GM12878 (cell line): ENCODE data around the gene RAC2. TPM values are rescaled to one million over a fixed set of nuclear protein-coding genes. Genes with fewer than 3 reads are reported as not detected.

Experiments used
- ATAC-seq: fragments of 200-7000 bp; cut with Tn5 transposase; 3 replicates; pipeline ENCODE4 v1.9.1; 2020; ENCODE audit warnings: mild to moderate bottlenecking, moderate library complexity
- BruUV-seq: library from RNA; stranded (reverse); fragments of 400-500 nt; replicated peaks from 2 replicates; lab custom pipeline; 2021; lab: Mats Ljungman, UMichigan
- CTCF ChIA-PET: fragments of 300-600 bp; sonication (Branson Sonifier 250); formaldehyde crosslinking; extraction: SDS; loops from one replicate; lab custom pipeline; 2021; ENCODE audit warnings: inconsistent platforms; lab: Yijun Ruan, JAX
- POLR2A ChIA-PET: fragments of 350-600 bp; formaldehyde crosslinking; extraction: SDS; loops from one replicate; lab custom pipeline; 2021; ENCODE audit warnings: inconsistent platforms; lab: Charles Lee
- RAD21 ChIA-PET: fragments of 300-600 bp; sonication (Branson Sonifier 250); formaldehyde crosslinking; loops from one replicate; lab custom pipeline; 2023; ENCODE audit warnings: antibody characterized with exemption; ENCODE audit not compliant: unreplicated experiment; lab: Charles Lee
- SMC1A ChIA-PET: fragments of 300-600 bp; sonication (Branson Sonifier 250); formaldehyde crosslinking; loops from one replicate; lab custom pipeline; 2023; ENCODE audit not compliant: unreplicated experiment, uncharacterized antibody; lab: Charles Lee
- DNase-seq: peaks from one replicate; pipeline ENCODE4 v3.0.0-alpha.2; 2011; ENCODE audit warnings: low read depth, low spot score
- FAIRE-seq: peaks from 3 replicates; lab custom pipeline; 2011; peaks lifted over from hg19 to GRCh38; lab: Jason Lieb, UNC
- H2AFZ ChIP-seq: 2 replicates; pipeline ENCODE4 v1.6.0; 2011; ENCODE audit warnings: low read depth, low read length, control low read depth; ENCODE audit not compliant: control insufficient read depth
- H3K27ac ChIP-seq: 2 replicates; pipeline ENCODE4 v1.5.1; 2011; ENCODE audit warnings: control low read depth; ENCODE audit not compliant: control insufficient read depth, insufficient read depth
- H3K27me3 ChIP-seq, 2 experiments: replicated peaks in 1 of 2; 2 replicates each; pipeline versions ENCODE4 v1.6.0 to v1.6.1; 2011; ENCODE audit warnings: low read length in 1 of 2; ENCODE audit not compliant: control insufficient read depth in 2 of 2, insufficient read depth in 2 of 2
- H3K36me3 ChIP-seq, 2 experiments: 2 replicates each; pipeline ENCODE4 v1.5.1; 2011; ENCODE audit warnings: low read length in 1 of 2; ENCODE audit not compliant: control insufficient read depth in 2 of 2, insufficient read depth in 2 of 2
- H3K4me1 ChIP-seq: 2 replicates; pipeline ENCODE4 v1.6.1; 2011; ENCODE audit warnings: mild to moderate bottlenecking, low read length, moderate library complexity, mixed read lengths; ENCODE audit not compliant: control insufficient read depth, insufficient read depth
- H3K4me2 ChIP-seq: 2 replicates; pipeline ENCODE4 v1.6.0; 2011; ENCODE audit warnings: control low read depth; ENCODE audit not compliant: control insufficient read depth, insufficient read depth
- H3K4me3 ChIP-seq: fragments of 200-600 bp; sonication (generic); 2 replicates; pipeline ENCODE4 v1.5.1; 2016
- H3K79me2 ChIP-seq: 2 replicates; pipeline ENCODE4 v1.6.0; 2011; ENCODE audit warnings: low read length; ENCODE audit not compliant: control insufficient read depth, insufficient read depth
- H3K9ac ChIP-seq: 2 replicates; pipeline ENCODE4 v1.8.0; 2011; ENCODE audit warnings: low read length, control low read depth, mixed read lengths; ENCODE audit not compliant: control insufficient read depth, insufficient read depth
- H3K9me3 ChIP-seq: replicated peaks from 3 replicates; pipeline ENCODE4 v1.5.1; 2011; ENCODE audit warnings: mild to moderate bottlenecking, low read length; ENCODE audit not compliant: control insufficient read depth, insufficient read depth
- H4K20me1 ChIP-seq: 2 replicates; pipeline ENCODE4 v1.6.0; 2011; ENCODE audit not compliant: control insufficient read depth, insufficient read depth
- BHLHE40 ChIP-seq, 2 experiments: fragments of 450-650 bp in 1 of 2; IDR thresholded peaks; 2 replicates each; pipeline ENCODE4 v1.6.1; 2011 to 2017; ENCODE audit warnings: low read depth in 2 of 2, borderline replicate concordance in 1 of 2, improper control_type of control experiment in 1 of 2, low read length in 1 of 2, mild to moderate bottlenecking in 1 of 2
- E4F1 ChIP-seq: fragments of 450-650 bp; IDR thresholded peaks from 2 replicates; pipeline ENCODE4 v1.6.1; 2018; ENCODE audit warnings: borderline replicate concordance, mild to moderate bottlenecking; ENCODE audit not compliant: partially characterized antibody
- FOXM1 ChIP-seq: IDR thresholded peaks from 2 replicates; pipeline ENCODE4 v1.6.1; 2012; ENCODE audit warnings: low read depth, mild to moderate bottlenecking, inconsistent platforms, low read length, moderate library complexity
- MTA3 ChIP-seq: IDR thresholded peaks from 2 replicates; pipeline ENCODE4 v1.6.1; 2012; ENCODE audit warnings: low read length, inconsistent platforms, borderline replicate concordance
- PML ChIP-seq: IDR thresholded peaks from 2 replicates; pipeline ENCODE4 v1.6.1; 2012; ENCODE audit warnings: low read length, inconsistent platforms
- POLR2A ChIP-seq: IDR thresholded peaks from 2 replicates; pipeline ENCODE4 v1.6.1; 2011; ENCODE audit warnings: low read depth, mild to moderate bottlenecking, low read length
- RFX5 ChIP-seq: IDR thresholded peaks from 2 replicates; pipeline ENCODE4 v1.6.1; 2011; ENCODE audit warnings: low read depth, low read length, improper control_type of control experiment
- SMAD5 ChIP-seq: IDR thresholded peaks from 2 replicates; pipeline ENCODE4 v1.6.1; 2016; ENCODE audit warnings: antibody characterized with exemption, low read depth
- SMARCA5 ChIP-seq: fragments of 450-650 bp; IDR thresholded peaks from 2 replicates; pipeline ENCODE4 v1.6.1; 2017; ENCODE audit warnings: mild to moderate bottlenecking
- SPI1 ChIP-seq: IDR thresholded peaks from 2 replicates; pipeline ENCODE4 v1.6.1; 2011; ENCODE audit warnings: low read depth, mild to moderate bottlenecking, low read length, moderate library complexity, borderline replicate concordance; ENCODE audit not compliant: insufficient read depth
- ZNF217 ChIP-seq: fragments of 450-650 bp; IDR thresholded peaks from 2 replicates; pipeline ENCODE4 v1.6.1; 2017; ENCODE audit warnings: antibody characterized with exemption, mild to moderate bottlenecking
- WGBS: methylation state at CpG from one replicate; pipeline ENCODE4 v1.1.6; 2016; ENCODE audit warnings: low lambda C conversion rate; ENCODE audit not compliant: insufficient replicate concordance, insufficient coverage; ENCODE audit errors: missing lambda C conversion rate; 5-methylcytosine and 5-hydroxymethylcytosine counted together
- in situ Hi-C: fragments of 300-500 bp; cut with MboI; formaldehyde crosslinking; loops from 9 replicates; pipeline ENCODE4 v1.14.3; 2018; ENCODE audit warnings: mixed read lengths
- intact Hi-C: fragments of 100-400 bp; cut with micrococcal nuclease; formaldehyde crosslinking; loops from one replicate; pipeline ENCODE4 v1.14.2; 2022; ENCODE audit not compliant: unreplicated experiment
- polyA plus RNA-seq, 11 experiments: library from polyadenylated mRNA; depleted of rRNA in 4 of 11; unstranded in 6 of 11; stranded (reverse) in 5 of 11; fragments of >200 nt; fragmentation: Nextera tagmentation in 4 of 11; fragmentation: Illumina TruSeq in 1 of 11; extraction: Ambion mirVana in 4 of 11; extraction: Trizol in 1 of 11; gene quantifications; 1 replicate in 1 of 11; 2 replicates in 10 of 11; pipeline versions ENCODE4 v1.2.1 to v1.2.3, GENCODE V29; 2011 to 2016; ENCODE audit warnings: inconsistent platforms in 2 of 11, missing spikeins in 2 of 11, low read depth in 1 of 11
- total RNA-seq, 4 experiments: library from RNA; depleted of rRNA in 3 of 4; stranded (reverse); fragments of >200 nt in 3 of 4; fragmentation: Illumina TruSeq in 1 of 4; extraction: Trizol in 1 of 4; gene quantifications; 2 replicates each; pipeline versions ENCODE4 v1.2.1 to v1.2.3, GENCODE V29; 2013 to 2021

The RAC2 gene
- total and polyA plus RNA-seq, 10 of the 15 experiments (the other 5 are each of a cell fraction or from before 2014, with no cell fraction given), result 102 to 386 (median 304) TPM

GRCh38 chr22:37178350-37179125, 65.5 kb downstream of the RAC2 start:
- intact Hi-C loops, result no loop called here
- peaks cover 4% of the 10 kb centered on the region; the same call in 2 of the 3 replicates for H3K9me3 ChIP-seq
- no TSS peak for BruUV-seq
- H3K27me3 ChIP-seq, result no peaks in the 10 kb centered on the region; a peak in 2 of 4 replicates
- ChIA-PET SMC1A (no interaction called here), POLR2A (interaction anchor here (1.8 kb wide), 1 partner anchor 12 kb away, joined by 4 read pairs; no protein-coding TSS in a partner anchor), CTCF (interaction anchor here (0.8 to 1.5 kb wide), 6 partner anchors 12 to 101 kb away, joined by 3 to 4 read pairs (median 3); no protein-coding TSS in a partner anchor), RAD21 (interaction anchor here (1.4 to 1.9 kb wide), 2 partner anchors 11 to 74 kb away, joined by 3 to 4 read pairs; no protein-coding TSS in a partner anchor)
- no peak overlapping the region for H3K4me2 ChIP-seq
- TF ChIP-seq PML, result no peak
- TF ChIP-seq ZNF217, result no peak
- TF ChIP-seq SMARCA5, result no peak
- TF ChIP-seq RFX5, result no peak
- TF ChIP-seq SMAD5, result no peak
- TF ChIP-seq E4F1, result no peak
- TF ChIP-seq SPI1, result no peak
- no peak for TF ChIP-seq BHLHE40 (IDR thresholded peaks at IDR 0.05; ENCODE audit: borderline replicate concordance in 1 of 2, low read depth in 2 of 2, low read length in 1 of 2)
- no peak for TF ChIP-seq FOXM1
- no peak for TF ChIP-seq POLR2A
- no peak for TF ChIP-seq MTA3
- H3K4me3 ChIP-seq, result no peak overlapping the region
- 60% methylated on average over 17 of the region's 17 CpGs for whole genome bisulfite sequencing
- H3K9ac ChIP-seq, result no peak overlapping the region
- no peak for ATAC-seq
- no peak overlapping the region for H2AFZ ChIP-seq
- in situ Hi-C loops, result no loop called here
- no peak overlapping the region for H3K27ac ChIP-seq
- H3K4me1 ChIP-seq, result peaks cover 4% of the 10 kb centered on the region; the same call in 1 of the 2 replicates
- DNase-seq, result no peak
- FAIRE-seq, result no peak
- H3K36me3 ChIP-seq, result no peaks in the 10 kb centered on the region
- H4K20me1 ChIP-seq, result no peaks in the 10 kb centered on the region
- H3K79me2 ChIP-seq, result no peaks in the 10 kb centered on the region
